Measurements from ENCODE around the gene ZSCAN23. TPM values are rescaled to one million over a fixed set of nuclear protein-coding genes. Genes with fewer than 3 reads are reported as not detected.

Gene ZSCAN23
- total RNA-seq, 1 experiment from 2014 or later: 2.9 TPM

DNA sequence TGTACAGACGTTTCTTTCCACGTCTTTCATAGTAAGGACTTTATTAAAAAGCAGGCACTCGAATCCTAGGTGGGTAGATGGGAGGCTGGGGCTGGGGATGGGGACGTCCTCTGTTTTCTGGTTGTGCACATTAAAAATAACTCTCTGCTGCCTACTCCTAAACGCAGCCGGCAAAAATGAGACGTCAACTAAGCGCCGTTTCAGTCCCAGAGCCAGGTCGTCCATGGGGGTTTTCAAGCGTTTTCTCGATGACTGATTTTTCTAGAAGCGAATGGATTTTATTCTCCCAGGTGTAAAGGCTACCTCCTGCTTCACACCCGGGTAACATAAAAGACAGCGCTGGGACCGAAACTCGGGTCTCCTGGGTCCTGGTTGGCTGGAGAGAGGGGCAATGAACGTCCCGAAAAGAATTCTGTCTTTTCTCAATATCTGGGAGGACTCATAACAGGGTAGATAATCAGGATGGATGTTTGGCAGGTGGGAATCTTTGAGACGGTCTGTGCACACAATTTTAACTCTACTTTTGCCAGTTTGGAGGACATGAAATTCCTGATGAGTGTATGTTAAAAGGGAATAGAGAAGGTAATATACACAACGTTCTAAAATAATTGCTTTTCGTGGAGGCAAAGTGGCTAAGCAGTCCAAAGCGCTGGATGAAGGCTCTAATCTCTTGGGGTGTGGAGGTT is 47.1 kb upstream of the ZSCAN23 start:
- Histone ChIP-seq H3K23ac (ENCODE audit: insufficient read length, low read depth, low read length) (no peak overlapping the region), H4K20me1 (ENCODE audit: control insufficient read depth, insufficient read depth, insufficient read length) (no peaks in the 10 kb centered on the region), H3K14ac (ENCODE audit: insufficient read depth, low read length) (peak overlapping the region; percentile 87; the same call in 1 of the 2 replicates), H3K9ac (ENCODE audit: extremely low read depth, insufficient read length, low read length) (peak overlapping the region; percentile 83), H2BK5ac (ENCODE audit: insufficient read length, low read length) (no peak overlapping the region), H3K23me2 (ENCODE audit: insufficient read length, low read depth, low read length, poor library complexity, severe bottlenecking) (peaks cover 12% of the 10 kb centered on the region), H3K27ac (ENCODE audit: insufficient read length, low read depth, low read length) (no peak overlapping the region), H2BK12ac (ENCODE audit: insufficient read length, low read depth, low read length) (no peak overlapping the region), H2AK5ac (ENCODE audit: insufficient read length, low read length) (no peak overlapping the region), H2BK20ac (ENCODE audit: low read depth, low read length, poor library complexity, severe bottlenecking) (no peak overlapping the region), H3K79me2 (ENCODE audit: insufficient read depth, low read length) (no peaks in the 10 kb centered on the region), H3K4ac (ENCODE audit: low read depth, low read length) (no peak overlapping the region), H3K4me1 (ENCODE audit: insufficient read depth, low read length) (no peaks in the 10 kb centered on the region), H2AFZ (ENCODE audit: low read length) (no peak overlapping the region), H4K5ac (ENCODE audit: insufficient read length, low read depth, low read length) (no peak overlapping the region), H3K27me3 (ENCODE audit: insufficient read depth, low read length) (no peaks in the 10 kb centered on the region), H3K4me2 (ENCODE audit: insufficient read depth, insufficient read length, low read length) (peak overlapping the region; percentile 96), H3K79me1 (ENCODE audit: insufficient read depth, low read depth, low read length, poor library complexity, severe bottlenecking) (no peaks in the 10 kb centered on the region), H4K91ac (ENCODE audit: insufficient read length, low read depth, low read length) (no peak overlapping the region), H3K56ac (ENCODE audit: insufficient read length, low read depth, low read length) (no peak overlapping the region), H3K18ac (ENCODE audit: insufficient read length, low read depth, low read length) (peak overlapping the region; percentile 78), H4K8ac (replicated peaks; ENCODE audit: insufficient read length, low read depth, low read length) (no peak overlapping the region), H2BK120ac (ENCODE audit: low read depth, low read length, poor library complexity, severe bottlenecking) (no peak overlapping the region), H3K9me3 (ENCODE audit: control insufficient read depth, low read depth, low read length) (no peaks in the 10 kb centered on the region), H3T11ph (ENCODE audit: low read length) (no peak overlapping the region), H2BK15ac (ENCODE audit: low read depth, low read length) (no peak overlapping the region)
- WGBS (ENCODE audit: extremely low coverage, insufficient read length, low lambda C conversion rate): no CpG with 5 or more reads among the region's 23 CpGs
- no peak for DNase-seq
- H3K27me3 Mint-ChIP-seq (ENCODE audit: low read depth): no peaks in the 10 kb centered on the region; the same call in 1 of the 2 replicates
- peak overlapping the region; percentile 86 to 92 for H3K4me3 Mint-ChIP-seq
- TF ChIP-seq, protein P1, sequence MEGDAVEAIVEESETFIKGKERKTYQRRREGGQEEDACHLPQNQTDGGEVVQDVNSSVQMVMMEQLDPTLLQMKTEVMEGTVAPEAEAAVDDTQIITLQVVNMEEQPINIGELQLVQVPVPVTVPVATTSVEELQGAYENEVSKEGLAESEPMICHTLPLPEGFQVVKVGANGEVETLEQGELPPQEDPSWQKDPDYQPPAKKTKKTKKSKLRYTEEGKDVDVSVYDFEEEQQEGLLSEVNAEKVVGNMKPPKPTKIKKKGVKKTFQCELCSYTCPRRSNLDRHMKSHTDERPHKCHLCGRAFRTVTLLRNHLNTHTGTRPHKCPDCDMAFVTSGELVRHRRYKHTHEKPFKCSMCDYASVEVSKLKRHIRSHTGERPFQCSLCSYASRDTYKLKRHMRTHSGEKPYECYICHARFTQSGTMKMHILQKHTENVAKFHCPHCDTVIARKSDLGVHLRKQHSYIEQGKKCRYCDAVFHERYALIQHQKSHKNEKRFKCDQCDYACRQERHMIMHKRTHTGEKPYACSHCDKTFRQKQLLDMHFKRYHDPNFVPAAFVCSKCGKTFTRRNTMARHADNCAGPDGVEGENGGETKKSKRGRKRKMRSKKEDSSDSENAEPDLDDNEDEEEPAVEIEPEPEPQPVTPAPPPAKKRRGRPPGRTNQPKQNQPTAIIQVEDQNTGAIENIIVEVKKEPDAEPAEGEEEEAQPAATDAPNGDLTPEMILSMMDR (conservative IDR thresholded peaks at IDR 0.05): no peak
- H3K27ac Mint-ChIP-seq: peak overlapping the region; percentile 42 to 93 (median 45); a peak in 4 of 7 replicates
- H3K9me3 Mint-ChIP-seq: no peaks in the 10 kb centered on the region
- no peaks in the 10 kb centered on the region for H3K36me3 Mint-ChIP-seq (ENCODE audit: insufficient read depth in 1 of 3, low read depth in 3 of 3)
- peaks cover 9 to 13% of the 10 kb centered on the region in 2 experiments for H3K4me1 Mint-ChIP-seq

All from H9 (cell line).